Breast epithelium (tissue), 3 donors: ENCODE measurements around the gene BATF2.
A peak's percentile ranks its signal among the peaks of the same experiment; 100 is the strongest.

Source experiments
- POLR2A ChIP-seq: fragments of 450-650 bp; IDR thresholded peaks from one replicate; pipeline ENCODE4 v1.6.1; 2016; ENCODE audit warnings: antibody characterized with exemption, mild to moderate bottlenecking, moderate library complexity
- POLR2AphosphoS5 ChIP-seq, 3 donors: sonication (generic); formaldehyde crosslinking; IDR thresholded peaks; one replicate each; pipeline ENCODE4 v1.6.1; 2017; ENCODE audit warnings: antibody characterized with exemption in 3 of 3
- TF ChIP-seq, protein P1 (sequence below), 3 donors: fragments of 450-650 bp; IDR thresholded peaks; one replicate each; pipeline ENCODE4 v1.5.1; 2016 to 2017; ENCODE audit warnings: antibody characterized with exemption in 3 of 3, mild to moderate bottlenecking in 3 of 3, moderate library complexity in 3 of 3

DNA sequence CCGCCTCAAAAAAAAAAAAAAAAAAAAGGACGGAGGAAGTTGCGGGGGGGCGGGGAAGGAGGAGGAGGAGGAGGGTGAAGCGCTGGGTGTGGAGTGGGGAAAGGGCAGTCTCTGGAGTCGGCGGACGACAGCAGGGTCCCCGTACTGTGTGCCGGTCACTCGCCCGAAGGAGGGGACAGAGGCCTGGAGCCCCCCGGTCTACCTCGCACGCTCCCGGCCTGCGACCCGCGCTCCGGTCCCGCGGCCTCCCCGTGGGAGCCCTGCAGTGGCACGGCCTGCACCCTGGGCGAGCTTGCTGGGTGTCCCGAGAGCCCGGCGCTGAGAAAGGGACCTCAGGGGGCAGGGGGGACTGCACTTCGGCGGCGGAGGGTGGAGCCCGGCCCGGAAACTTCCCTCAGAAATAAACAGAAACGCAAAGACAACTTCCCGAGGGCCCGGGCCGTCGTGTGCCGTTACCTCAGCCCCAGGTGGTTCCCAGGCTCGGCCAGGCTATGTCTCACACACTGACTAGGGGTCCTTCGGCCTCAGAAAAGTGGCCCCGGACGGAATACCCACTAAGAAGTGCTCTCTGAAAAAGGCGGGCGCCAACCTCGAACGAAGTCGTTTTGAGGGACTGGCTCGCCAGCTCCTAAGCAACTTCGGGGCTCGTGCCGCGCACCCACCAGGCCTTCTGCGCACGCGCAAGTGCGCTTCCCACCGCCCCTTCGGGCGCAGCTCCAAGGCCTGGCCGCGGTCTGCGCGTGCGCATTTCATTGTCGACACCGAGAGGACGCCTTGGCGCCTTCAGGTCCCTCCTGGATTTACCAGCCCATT, 25.1 kb downstream of the BATF2 start, which contains the start of gene MAJIN:
- TF ChIP-seq POLR2A (no peak), POLR2AphosphoS5 (IDR thresholded peaks at IDR 0.05) (peak in 1 of 3 donors; percentile 15)
- TF ChIP-seq, protein P1, sequence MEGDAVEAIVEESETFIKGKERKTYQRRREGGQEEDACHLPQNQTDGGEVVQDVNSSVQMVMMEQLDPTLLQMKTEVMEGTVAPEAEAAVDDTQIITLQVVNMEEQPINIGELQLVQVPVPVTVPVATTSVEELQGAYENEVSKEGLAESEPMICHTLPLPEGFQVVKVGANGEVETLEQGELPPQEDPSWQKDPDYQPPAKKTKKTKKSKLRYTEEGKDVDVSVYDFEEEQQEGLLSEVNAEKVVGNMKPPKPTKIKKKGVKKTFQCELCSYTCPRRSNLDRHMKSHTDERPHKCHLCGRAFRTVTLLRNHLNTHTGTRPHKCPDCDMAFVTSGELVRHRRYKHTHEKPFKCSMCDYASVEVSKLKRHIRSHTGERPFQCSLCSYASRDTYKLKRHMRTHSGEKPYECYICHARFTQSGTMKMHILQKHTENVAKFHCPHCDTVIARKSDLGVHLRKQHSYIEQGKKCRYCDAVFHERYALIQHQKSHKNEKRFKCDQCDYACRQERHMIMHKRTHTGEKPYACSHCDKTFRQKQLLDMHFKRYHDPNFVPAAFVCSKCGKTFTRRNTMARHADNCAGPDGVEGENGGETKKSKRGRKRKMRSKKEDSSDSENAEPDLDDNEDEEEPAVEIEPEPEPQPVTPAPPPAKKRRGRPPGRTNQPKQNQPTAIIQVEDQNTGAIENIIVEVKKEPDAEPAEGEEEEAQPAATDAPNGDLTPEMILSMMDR (IDR thresholded peaks at IDR 0.05): no peak
